Skeletal muscle satellite cell (primary cell): ENCODE data around the gene ZDHHC11.
"Not testable (repeated sequence)": the region's sequence is repeated elsewhere in the genome, so short reads cannot be mapped to it uniquely, and the experiment has no call there.

Experiments
- H3K27me3 ChIP-seq: 2 replicates; pipeline ENCODE4 v1.7.0; 2013; ENCODE audit warnings: low read length; ENCODE audit not compliant: control insufficient read depth, insufficient read depth
- H3K36me3 ChIP-seq: 2 replicates; pipeline ENCODE4 v1.7.0; 2013; ENCODE audit warnings: mild to moderate bottlenecking, control low read depth, low read length; ENCODE audit not compliant: insufficient read depth
- H3K4me1 ChIP-seq: 2 replicates; pipeline ENCODE4 v1.7.0; 2013; ENCODE audit warnings: low read length; ENCODE audit not compliant: control insufficient read depth, insufficient read depth
- H3K4me2 ChIP-seq: 2 replicates; pipeline ENCODE4 v1.7.0; 2013; ENCODE audit warnings: mild to moderate bottlenecking, low read length
- H3K4me3 ChIP-seq: 2 replicates; pipeline ENCODE4 v1.7.0; 2013; ENCODE audit warnings: low read length
- H3K9ac ChIP-seq: 2 replicates; pipeline ENCODE4 v1.7.0; 2013; ENCODE audit warnings: mild to moderate bottlenecking, low read depth, low read length, moderate library complexity
- H3K9me3 ChIP-seq: replicated peaks from 2 replicates; pipeline ENCODE4 v1.7.0; 2013; ENCODE audit warnings: mild to moderate bottlenecking, control low read depth, low read length

ZDHHC11 gene

GRCh38 chr5:765948-766631, 84.7 kb downstream of the ZDHHC11 start:
- H3K27me3 ChIP-seq = no peaks in the 10 kb centered on the region
- no peaks in the 10 kb centered on the region for H3K4me1 ChIP-seq
- H3K4me3 ChIP-seq = no peak overlapping the region
- H3K9ac ChIP-seq = no peak overlapping the region
- H3K4me2 ChIP-seq = no peak overlapping the region
- no peaks in the 10 kb centered on the region for H3K9me3 ChIP-seq
- H3K36me3 ChIP-seq = no peaks in the 10 kb centered on the region

DNA sequence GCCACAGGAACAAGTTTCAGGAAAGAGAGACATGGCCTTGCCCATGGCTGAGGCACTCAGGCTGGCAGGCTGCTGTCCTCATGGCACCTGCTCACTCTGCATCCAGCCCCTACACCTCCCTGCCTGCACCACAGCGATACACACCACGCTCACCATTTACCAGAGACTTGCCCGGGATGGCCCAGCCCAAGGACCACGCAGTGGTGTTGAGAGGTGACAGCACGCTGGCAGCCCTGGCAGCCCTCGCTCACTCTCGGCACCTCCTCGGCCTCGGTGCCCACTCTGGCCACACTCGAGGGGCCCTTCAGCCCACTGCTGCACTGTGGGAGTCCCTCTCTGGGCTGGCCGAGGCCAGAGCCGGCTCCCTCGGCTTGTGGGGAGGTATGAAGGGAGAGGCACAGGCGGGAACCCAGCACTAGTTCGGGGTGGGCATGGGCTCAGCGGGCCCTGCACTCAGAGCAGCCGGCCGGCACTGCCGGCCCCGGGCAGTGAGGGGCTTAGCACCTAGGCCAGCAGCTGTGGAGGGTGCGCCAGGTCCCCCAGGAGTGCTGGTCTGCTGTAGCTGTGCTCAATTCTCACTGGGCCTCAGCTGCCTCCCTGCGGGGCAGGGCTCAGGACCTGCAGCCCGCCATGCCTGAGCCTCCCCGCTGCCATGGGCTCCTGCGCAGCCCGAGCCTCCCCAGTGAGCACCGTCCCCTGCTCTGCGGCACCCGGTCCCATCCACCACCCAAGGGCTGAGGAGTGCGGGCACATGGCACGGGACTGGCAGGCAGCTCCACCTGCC, 86.6 kb downstream of the ZDHHC11 start:
- no peaks in the 10 kb centered on the region for H3K4me1 ChIP-seq

DNA sequence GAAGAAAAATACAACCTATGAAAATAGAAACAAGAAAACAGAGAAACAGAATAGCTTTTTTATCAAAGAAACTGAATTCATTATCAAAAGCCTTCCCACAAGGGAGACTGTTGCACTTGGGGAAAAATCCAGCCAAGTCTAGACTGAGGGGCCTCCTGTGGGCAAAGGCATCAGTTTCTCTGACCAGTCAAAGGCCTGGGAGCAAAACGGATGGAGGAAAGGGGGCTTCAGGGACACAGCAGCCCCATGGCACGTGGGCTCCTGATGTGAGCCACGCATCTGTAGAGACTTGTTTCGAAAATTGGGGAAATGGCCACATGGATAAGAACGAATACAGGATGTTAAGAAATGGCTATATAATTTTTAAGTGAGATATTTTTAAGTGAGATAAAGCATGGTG, 87.4 kb downstream of the ZDHHC11 start:
- no peaks in the 10 kb centered on the region for H3K36me3 ChIP-seq
- H3K9ac ChIP-seq = no peak overlapping the region
- no peaks in the 10 kb centered on the region for H3K9me3 ChIP-seq
- no peaks in the 10 kb centered on the region for H3K4me1 ChIP-seq
- H3K27me3 ChIP-seq = peaks cover 12% of the 10 kb centered on the region
- H3K4me3 ChIP-seq = no peak overlapping the region
- no peak overlapping the region for H3K4me2 ChIP-seq

More for the DNA sequence above, 86.6 kb downstream of the ZDHHC11 start:
- H3K9me3 ChIP-seq = no peaks in the 10 kb centered on the region
- H3K4me3 ChIP-seq = no peak overlapping the region
- no peak overlapping the region for H3K9ac ChIP-seq
- no peak overlapping the region for H3K4me2 ChIP-seq
- peaks cover 5% of the 10 kb centered on the region for H3K27me3 ChIP-seq
- H3K36me3 ChIP-seq = no peaks in the 10 kb centered on the region

GRCh38 chr5:762996-763395, 87.8 kb downstream of the ZDHHC11 start:
- H3K9me3 ChIP-seq, H3K4me1 ChIP-seq, H3K4me2 ChIP-seq, H3K4me3 ChIP-seq, H3K36me3 ChIP-seq, H3K9ac ChIP-seq: not testable (repeated sequence)
- peaks cover 16% of the 10 kb centered on the region for H3K27me3 ChIP-seq

DNA sequence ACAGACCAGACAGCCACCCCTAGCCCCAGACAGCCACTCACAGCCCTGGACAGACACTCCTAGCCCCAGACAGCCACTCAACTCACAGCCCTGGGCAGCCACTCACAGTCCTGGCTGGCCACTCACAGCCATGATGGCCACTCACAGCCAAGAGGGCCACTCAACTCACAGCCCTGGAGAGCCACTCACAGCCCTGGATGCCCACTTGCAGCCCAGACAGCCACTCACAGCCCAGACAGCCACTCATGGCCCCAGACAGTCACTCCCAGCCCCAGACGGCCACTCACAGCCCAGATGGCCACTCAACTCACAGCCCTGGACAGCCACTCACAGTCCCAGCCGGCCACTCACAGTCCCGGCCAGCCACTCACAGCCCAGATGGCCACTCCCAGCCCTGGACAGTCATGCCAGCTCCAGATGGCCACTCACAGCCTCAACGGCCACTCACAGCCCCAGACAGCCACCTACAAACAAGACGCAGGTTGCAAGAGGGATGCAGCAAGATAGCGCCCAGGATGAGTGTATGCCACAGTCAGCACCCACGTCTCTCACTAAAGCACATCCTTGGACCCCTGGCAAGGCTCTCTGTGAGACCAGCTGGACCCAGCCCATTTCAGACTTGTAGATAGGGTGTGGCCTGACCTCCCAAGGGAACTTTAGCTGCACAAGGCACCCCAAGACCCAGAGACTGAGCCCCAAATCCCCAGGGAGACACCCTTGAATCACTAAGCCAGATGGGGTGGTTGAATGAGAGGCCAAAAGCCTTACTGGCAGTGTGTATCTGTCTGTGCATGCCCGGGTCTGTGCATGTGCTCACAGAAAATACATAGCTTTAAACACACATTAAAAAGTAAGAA, 88.7 kb downstream of the ZDHHC11 start:
- Histone ChIP-seq H3K4me1 (no peaks in the 10 kb centered on the region), H3K9me3 (no peaks in the 10 kb centered on the region), H3K9ac (no peak overlapping the region), H3K36me3 (no peaks in the 10 kb centered on the region), H3K27me3 (peaks cover 25% of the 10 kb centered on the region), H3K4me3 (no peak overlapping the region), H3K4me2 (no peak overlapping the region)

DNA sequence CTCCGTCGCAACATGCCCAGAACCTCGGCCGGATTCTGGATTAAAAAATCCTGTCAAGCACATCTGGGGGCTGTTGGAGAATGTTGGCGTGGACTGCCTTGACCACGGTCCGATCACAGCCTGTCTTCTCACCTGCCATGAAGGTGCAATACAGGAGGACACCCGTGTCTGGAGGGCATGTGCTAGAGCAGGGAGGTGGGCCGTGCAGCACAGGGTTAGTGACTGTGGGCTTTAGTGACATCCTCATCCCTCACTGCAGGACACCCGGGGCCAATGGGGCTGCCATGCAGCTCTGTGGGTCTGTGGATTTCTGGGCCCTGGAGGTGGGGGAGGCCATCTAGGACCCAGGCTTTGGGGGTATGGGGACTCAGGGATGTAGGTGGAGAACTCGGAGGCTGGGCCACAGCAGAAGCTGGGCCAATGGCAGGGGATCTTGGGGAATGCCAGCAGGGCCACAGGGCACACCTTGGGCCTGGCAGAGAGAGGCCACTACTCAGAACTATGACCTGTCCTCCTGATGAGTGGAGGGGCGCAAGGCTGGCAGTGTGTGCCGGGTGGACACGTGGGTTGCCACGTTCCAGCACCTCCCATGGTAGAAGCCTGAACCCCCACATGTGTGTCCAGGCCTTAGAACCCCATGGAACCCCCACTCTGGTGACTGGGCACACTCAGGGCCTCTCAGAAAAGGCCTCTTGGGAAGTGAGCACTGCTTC, 89.6 kb downstream of the ZDHHC11 start:
- Histone ChIP-seq H3K4me3 (no peak overlapping the region), H3K4me2 (no peak overlapping the region), H3K4me1 (no peaks in the 10 kb centered on the region), H3K27me3 (peaks cover 30% of the 10 kb centered on the region), H3K9ac (no peak overlapping the region), H3K9me3 (no peaks in the 10 kb centered on the region), H3K36me3 (no peaks in the 10 kb centered on the region)

- peaks cover 30% of the 10 kb centered on the region for H3K27me3 ChIP-seq
- H3K36me3 ChIP-seq = no peaks in the 10 kb centered on the region
- no peaks in the 10 kb centered on the region for H3K9me3 ChIP-seq
- H3K4me3 ChIP-seq = no peak overlapping the region
- H3K9ac ChIP-seq = no peak overlapping the region
- H3K4me2 ChIP-seq = no peak overlapping the region
- no peaks in the 10 kb centered on the region for H3K4me1 ChIP-seq
Measured at GRCh38 chr5:760363-761058, 90.3 kb downstream of the ZDHHC11 start.

- H3K4me3 ChIP-seq = no peak overlapping the region
- H3K4me1 ChIP-seq = no peaks in the 10 kb centered on the region
- H3K27me3 ChIP-seq = peaks cover 30% of the 10 kb centered on the region
- no peak overlapping the region for H3K4me2 ChIP-seq
- H3K9me3 ChIP-seq = no peaks in the 10 kb centered on the region
- no peak overlapping the region for H3K9ac ChIP-seq
- H3K36me3 ChIP-seq = no peaks in the 10 kb centered on the region
Measured at GRCh38 chr5:759781-760362, 90.9 kb downstream of the ZDHHC11 start.

GRCh38 chr5:759111-759751, 91.6 kb downstream of the ZDHHC11 start:
- H3K4me3 ChIP-seq = no peak overlapping the region
- no peaks in the 10 kb centered on the region for H3K9me3 ChIP-seq
- H3K36me3 ChIP-seq = no peaks in the 10 kb centered on the region
- peaks cover 30% of the 10 kb centered on the region for H3K27me3 ChIP-seq
- no peak overlapping the region for H3K4me2 ChIP-seq
- no peaks in the 10 kb centered on the region for H3K4me1 ChIP-seq
- H3K9ac ChIP-seq = no peak overlapping the region

- Histone ChIP-seq H3K4me1 (no peaks in the 10 kb centered on the region), H3K4me3 (no peak overlapping the region), H3K36me3 (no peaks in the 10 kb centered on the region), H3K9me3 (no peaks in the 10 kb centered on the region), H3K27me3 (peaks cover 30% of the 10 kb centered on the region), H3K4me2 (no peak overlapping the region), H3K9ac (no peak overlapping the region)
Measured at GRCh38 chr5:758698-759053, 92.1 kb downstream of the ZDHHC11 start.
